PC-3 (cell line): Measurements from ENCODE around the gene DCLK1. TPM values are rescaled to one million over a fixed set of nuclear protein-coding genes. Genes with fewer than 3 reads are reported as not detected.

Experiments used
- ATAC-seq: fragments of 200-7000 bp; cut with Tn5 transposase; 2 replicates; pipeline ENCODE4 v1.9.1; 2020; ENCODE audit warnings: mild to moderate bottlenecking, moderate library complexity
- BruUV-seq: library from RNA; stranded (reverse); fragments of 400-500 nt; replicated peaks from 2 replicates; lab custom pipeline; 2021; lab: Mats Ljungman, UMichigan
- CTCF ChIA-PET: fragments of 300-600 bp; sonication (Branson Sonifier 250); formaldehyde crosslinking; loops from one replicate; lab custom pipeline; 2022; ENCODE audit warnings: antibody characterized with exemption; lab: Charles Lee
- POLR2A ChIA-PET: fragments of 300-600 bp; sonication (Branson Sonifier 250); formaldehyde crosslinking; loops from one replicate; lab custom pipeline; 2022; ENCODE audit warnings: antibody characterized with exemption; ENCODE audit not compliant: unreplicated experiment; lab: Charles Lee
- DNase-seq: peaks from one replicate; pipeline ENCODE4 v3.0.0-alpha.2; 2015
- H2AFZ ChIP-seq: fragments of 300-600 bp; sonication (generic); 2 replicates; pipeline ENCODE4 v1.6.0; 2016; ENCODE audit warnings: antibody characterized with exemption, low read length
- H3F3A ChIP-seq: fragments of 300-600 bp; sonication (generic); one replicate; pipeline ENCODE4 v1.6.0; 2017; ENCODE audit warnings: antibody characterized with exemption, low read length, control low read depth, mild to moderate bottlenecking; ENCODE audit not compliant: unreplicated experiment
- H3K27ac ChIP-seq: fragments of 300-600 bp; sonication (generic); 2 replicates; pipeline ENCODE4 v1.5.1; 2016; ENCODE audit warnings: mild to moderate bottlenecking, low read length
- H3K27me3 ChIP-seq: fragments of 300-600 bp; sonication (generic); 2 replicates; pipeline ENCODE4 v1.6.1; 2016; ENCODE audit warnings: low read length, mixed read lengths
- H3K36me3 ChIP-seq: fragments of 300-600 bp; sonication (generic); 2 replicates; pipeline ENCODE4 v1.6.1; 2016; ENCODE audit warnings: low read depth, mixed run types, low read length, mixed read lengths
- H3K4me1 ChIP-seq: fragments of 300-600 bp; sonication (generic); 2 replicates; pipeline ENCODE4 v1.5.1; 2016; ENCODE audit warnings: low read length; ENCODE audit not compliant: insufficient read depth
- H3K4me2 ChIP-seq: fragments of 300-600 bp; sonication (generic); 2 replicates; pipeline ENCODE4 v1.6.0; 2016; ENCODE audit warnings: low read length
- H3K4me3 ChIP-seq: fragments of 300-600 bp; sonication (generic); 2 replicates; pipeline ENCODE4 v1.5.1; 2016; ENCODE audit warnings: mild to moderate bottlenecking, low read length, mixed read lengths
- H3K79me2 ChIP-seq: fragments of 300-600 bp; sonication (generic); 2 replicates; pipeline ENCODE4 v1.6.1; 2017; ENCODE audit warnings: low read length, mixed read lengths
- H3K9ac ChIP-seq: fragments of 300-600 bp; sonication (generic); 2 replicates; pipeline ENCODE4 v1.6.0; 2016; ENCODE audit warnings: mild to moderate bottlenecking, low read length
- H3K9me2 ChIP-seq: fragments of 300-600 bp; sonication (generic); replicated peaks from 2 replicates; pipeline ENCODE4 v1.6.1; 2016; ENCODE audit warnings: mixed run types, low read length, mixed read lengths
- H3K9me3 ChIP-seq: fragments of 300-600 bp; sonication (generic); 2 replicates; pipeline ENCODE4 v1.6.1; 2016; ENCODE audit warnings: low read length, mixed read lengths
- H4K20me1 ChIP-seq: fragments of 300-600 bp; sonication (generic); 2 replicates; pipeline ENCODE4 v1.6.1; 2016; ENCODE audit warnings: low read length, mixed read lengths
- EZH2 ChIP-seq: fragments of 300-600 bp; sonication (generic); IDR thresholded peaks from one replicate; pipeline ENCODE4 v1.6.1; 2017; ENCODE audit warnings: antibody characterized with exemption, mild to moderate bottlenecking, low read length; ENCODE audit not compliant: unreplicated experiment
- EZH2phosphoT487 ChIP-seq: fragments of 300-600 bp; sonication (generic); IDR thresholded peaks from 2 replicates; pipeline ENCODE4 v1.6.1; 2018; ENCODE audit warnings: mild to moderate bottlenecking, antibody characterized with exemption, low read length, borderline replicate concordance
- intact Hi-C: fragments of 100-400 bp; cut with micrococcal nuclease; formaldehyde crosslinking; loops from 2 replicates; pipeline ENCODE4 v1.9.0; 2023
- total RNA-seq: library from RNA; depleted of rRNA; stranded (reverse); fragments of >200 nt; gene quantifications from 2 replicates; pipeline ENCODE4 v1.2.3, GENCODE V29; 2014
- TF ChIP-seq, protein P1 (sequence below): fragments of 300-600 bp; sonication (generic); conservative IDR thresholded peaks from 2 replicates; pipeline ENCODE4 v1.5.1; 2017; ENCODE audit warnings: antibody characterized with exemption, low read depth, mild to moderate bottlenecking, low read length

The DCLK1 gene
- total RNA-seq, 1 experiment from 2014 or later: not detected

DNA sequence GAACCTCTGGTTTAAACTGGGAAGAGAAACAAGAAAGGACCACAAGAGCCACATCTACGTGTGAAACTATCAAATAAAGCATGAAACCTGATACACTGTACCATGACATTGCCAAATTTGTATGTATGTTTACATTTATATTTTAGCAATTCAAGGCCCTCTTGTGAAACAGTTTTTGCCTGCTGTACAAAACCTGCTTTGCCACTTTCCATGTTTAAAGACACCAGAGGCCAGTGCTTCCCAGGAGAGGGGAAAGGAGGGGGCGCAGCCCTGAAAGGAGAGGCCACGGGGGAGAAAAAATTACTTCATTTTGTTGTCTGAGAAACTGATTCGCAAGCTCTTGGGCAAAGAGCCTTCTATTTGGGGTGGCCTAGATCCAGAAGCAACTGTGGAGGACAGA is 124.8 kb downstream of the DCLK1 start:
- TF ChIP-seq, protein P1, sequence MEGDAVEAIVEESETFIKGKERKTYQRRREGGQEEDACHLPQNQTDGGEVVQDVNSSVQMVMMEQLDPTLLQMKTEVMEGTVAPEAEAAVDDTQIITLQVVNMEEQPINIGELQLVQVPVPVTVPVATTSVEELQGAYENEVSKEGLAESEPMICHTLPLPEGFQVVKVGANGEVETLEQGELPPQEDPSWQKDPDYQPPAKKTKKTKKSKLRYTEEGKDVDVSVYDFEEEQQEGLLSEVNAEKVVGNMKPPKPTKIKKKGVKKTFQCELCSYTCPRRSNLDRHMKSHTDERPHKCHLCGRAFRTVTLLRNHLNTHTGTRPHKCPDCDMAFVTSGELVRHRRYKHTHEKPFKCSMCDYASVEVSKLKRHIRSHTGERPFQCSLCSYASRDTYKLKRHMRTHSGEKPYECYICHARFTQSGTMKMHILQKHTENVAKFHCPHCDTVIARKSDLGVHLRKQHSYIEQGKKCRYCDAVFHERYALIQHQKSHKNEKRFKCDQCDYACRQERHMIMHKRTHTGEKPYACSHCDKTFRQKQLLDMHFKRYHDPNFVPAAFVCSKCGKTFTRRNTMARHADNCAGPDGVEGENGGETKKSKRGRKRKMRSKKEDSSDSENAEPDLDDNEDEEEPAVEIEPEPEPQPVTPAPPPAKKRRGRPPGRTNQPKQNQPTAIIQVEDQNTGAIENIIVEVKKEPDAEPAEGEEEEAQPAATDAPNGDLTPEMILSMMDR: no peak
- no peak for TF ChIP-seq EZH2
- no peak for TF ChIP-seq EZH2phosphoT487
- ChIA-PET CTCF (no interaction called here), POLR2A (no interaction called here)
- no peaks in the 10 kb centered on the region for H3K27me3 ChIP-seq
- H3K36me3 ChIP-seq: no peaks in the 10 kb centered on the region
- H3K4me2 ChIP-seq: 0 out of 2 replicates have a peak overlapping the region, but pooled peaks have one; percentile 28
- no peaks in the 10 kb centered on the region for H3K9me3 ChIP-seq
- intact Hi-C loops: no loop called here
- ATAC-seq (no peak), DNase-seq (peak; percentile 45)
- no peaks in the 10 kb centered on the region for H3F3A ChIP-seq
- H3K9me2 ChIP-seq: no peaks in the 10 kb centered on the region
- no peak overlapping the region for H3K9ac ChIP-seq
- H3K27ac ChIP-seq: peak overlapping the region; percentile 48
- H3K4me3 ChIP-seq: no peak overlapping the region
- no peak overlapping the region for H2AFZ ChIP-seq
- H3K79me2 ChIP-seq: no peaks in the 10 kb centered on the region
- no TSS peak for BruUV-seq
- H4K20me1 ChIP-seq: no peaks in the 10 kb centered on the region
- H3K4me1 ChIP-seq: peaks cover 5% of the 10 kb centered on the region

DNA sequence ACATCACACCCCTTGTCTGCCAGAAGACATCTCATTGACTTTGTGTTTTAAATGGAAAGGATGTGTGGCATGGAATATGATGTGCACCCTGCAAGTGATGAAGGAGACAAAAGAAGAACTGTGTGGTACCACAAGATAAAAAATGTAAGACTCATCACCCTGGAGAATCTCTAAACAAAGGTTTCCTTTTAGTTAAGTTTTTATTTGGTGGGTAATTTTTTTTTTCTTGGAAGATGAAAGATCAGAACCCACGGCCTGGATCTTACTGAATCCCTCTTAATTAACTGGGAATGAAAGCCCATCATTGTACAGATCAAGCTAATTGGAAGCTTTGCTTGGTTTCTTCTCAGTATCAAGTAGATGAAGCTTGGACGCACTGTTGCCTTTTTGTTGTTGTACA is 129.6 kb downstream of the DCLK1 start:
- peaks cover 7% of the 10 kb centered on the region; the same call in 1 of the 2 replicates for H3K27me3 ChIP-seq
- H3K9me2 ChIP-seq: no peaks in the 10 kb centered on the region
- no peak for ATAC-seq
- no peaks in the 10 kb centered on the region for H3K36me3 ChIP-seq
- no peaks in the 10 kb centered on the region for H3F3A ChIP-seq
- intact Hi-C loops: no loop called here
- no TSS peak for BruUV-seq
- H3K79me2 ChIP-seq: no peaks in the 10 kb centered on the region
- no peaks in the 10 kb centered on the region for H4K20me1 ChIP-seq
- no peak for DNase-seq
- H2AFZ ChIP-seq: no peak overlapping the region
- no peak overlapping the region for H3K27ac ChIP-seq
- no peaks in the 10 kb centered on the region for H3K9me3 ChIP-seq
- no peak overlapping the region for H3K4me2 ChIP-seq
- no peak for TF ChIP-seq EZH2
- TF ChIP-seq EZH2phosphoT487: no peak
- TF ChIP-seq, protein P1: no peak
- H3K9ac ChIP-seq: no peak overlapping the region
- no peak overlapping the region for H3K4me3 ChIP-seq
- peaks cover 3% of the 10 kb centered on the region for H3K4me1 ChIP-seq
- POLR2A ChIA-PET: no interaction called here
- CTCF ChIA-PET: no interaction called here

DNA sequence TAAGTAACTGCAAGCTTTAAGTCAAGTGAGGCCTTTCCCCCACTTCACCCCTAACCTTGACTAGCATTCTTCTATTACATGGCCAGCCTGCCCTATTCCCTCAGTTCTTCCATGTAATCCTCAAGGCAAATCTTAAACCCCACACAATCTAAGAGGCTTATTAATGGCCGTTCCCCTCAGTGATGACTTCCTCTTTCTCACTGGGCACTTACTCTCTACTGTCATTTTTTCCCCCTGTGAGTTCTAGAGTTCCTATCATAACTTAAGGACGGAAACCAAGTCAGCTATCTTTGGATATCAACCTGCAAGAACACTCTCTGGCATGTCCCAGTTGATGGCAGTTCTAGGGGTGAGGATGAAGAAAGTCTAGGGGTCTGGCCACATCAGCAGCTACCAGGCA is 131.2 kb downstream of the DCLK1 start:
- DNase-seq (no peak), ATAC-seq (no peak)
- Histone ChIP-seq H3K9me3 (no peaks in the 10 kb centered on the region), H3K27me3 (peaks cover 7% of the 10 kb centered on the region; the same call in 1 of the 2 replicates), H3K79me2 (no peaks in the 10 kb centered on the region), H3K9me2 (no peaks in the 10 kb centered on the region), H3K9ac (no peak overlapping the region), H3F3A (no peaks in the 10 kb centered on the region), H2AFZ (no peak overlapping the region), H3K4me2 (no peak overlapping the region), H3K4me1 (no peaks in the 10 kb centered on the region), H3K4me3 (no peak overlapping the region), H3K27ac (no peak overlapping the region), H3K36me3 (no peaks in the 10 kb centered on the region), H4K20me1 (no peaks in the 10 kb centered on the region)
- ChIA-PET POLR2A (no interaction called here), CTCF (no interaction called here)
- TF ChIP-seq EZH2 (no peak), EZH2phosphoT487 (no peak)
- TF ChIP-seq, protein P1: no peak
- no TSS peak for BruUV-seq
- intact Hi-C loops: no loop called here
